Peyer's patch (tissue), 4 donors: ENCODE data around the gene YOD1. TPM values are rescaled to one million over a fixed set of nuclear protein-coding genes. Genes with fewer than 3 reads are reported as not detected.
A peak's percentile ranks its signal among the peaks of the same experiment; 100 is the strongest.

Experiments used
- DNase-seq, 3 donors: peaks; one replicate each; pipeline ENCODE4 v3.0.0-alpha.2; 2017 to 2019
- H3K27ac ChIP-seq, 4 donors: fragments of 200-600 bp; sonication (generic); one replicate each; pipeline ENCODE4 v1.5.1; 2016 to 2019
- H3K27me3 ChIP-seq, 2 donors: fragments of 200-600 bp; sonication (generic); one replicate each; pipeline ENCODE4 v1.5.1; 2019
- H3K36me3 ChIP-seq, 3 donors: fragments of 200-600 bp; sonication (generic); one replicate each; pipeline ENCODE4 v1.5.1; 2016 to 2019
- H3K4me1 ChIP-seq, 4 donors: fragments of 200-600 bp; sonication (generic); one replicate each; pipeline ENCODE4 v1.5.1; 2016 to 2019
- H3K4me3 ChIP-seq, 4 donors: fragments of 200-600 bp; sonication (generic); 1 replicate in 3 of 4; 2 replicates in 1 of 4; pipeline ENCODE4 v1.5.1; 2016 to 2019; ENCODE audit warnings: mild to moderate bottlenecking in 1 of 4
- H3K9me3 ChIP-seq, 4 donors: fragments of 200-600 bp; sonication (generic); one replicate each; pipeline ENCODE4 v1.5.1; 2016 to 2019; ENCODE audit warnings: mild to moderate bottlenecking in 1 of 4
- POLR2A ChIP-seq, 2 donors: fragments of 450-650 bp; IDR thresholded peaks; one replicate each; pipeline ENCODE4 v1.5.1; 2017; ENCODE audit warnings: antibody characterized with exemption in 2 of 2, mild to moderate bottlenecking in 2 of 2, moderate library complexity in 2 of 2
- total RNA-seq, 4 donors: library from RNA; depleted of rRNA; stranded (reverse); fragments of >200 nt; gene quantifications; one replicate each; pipeline ENCODE4 v1.1.0, GENCODE V29; 2016
- TF ChIP-seq, protein P1 (sequence below), 6 experiments: fragments of 450-650 bp in 4 of 6; fragments of 200-600 bp in 2 of 6; sonication (generic) in 1 of 6; IDR thresholded peaks; one replicate each; pipeline ENCODE4 v1.5.1; 2017 to 2019; ENCODE audit warnings: antibody characterized with exemption in 6 of 6, mild to moderate bottlenecking in 3 of 6, moderate library complexity in 1 of 6

Gene YOD1
- total RNA-seq, 4 donors from 2014 or later, result 7.4 to 12.7 (median 10.2) TPM

DNA sequence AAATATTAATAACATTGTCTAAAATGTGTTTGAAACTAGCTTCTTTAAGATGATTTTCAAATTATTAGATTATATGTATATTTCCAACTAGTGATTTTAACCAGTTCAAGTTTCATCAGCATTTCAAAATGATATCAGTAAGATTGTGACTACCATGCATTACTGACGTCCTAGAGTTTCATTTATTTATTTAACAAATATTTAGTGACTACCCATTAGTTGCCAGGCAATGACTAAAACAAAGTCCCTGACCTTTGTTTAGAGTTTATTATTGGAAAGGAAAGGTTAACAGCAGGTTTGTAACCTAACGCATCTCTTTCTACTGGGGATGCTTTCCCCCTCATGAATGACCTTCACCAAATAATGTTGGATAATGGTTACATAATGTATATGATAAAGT lies 30.1 kb upstream of the YOD1 start:
- no peaks in the 10 kb centered on the region for H3K9me3 ChIP-seq
- no peaks in the 10 kb centered on the region for H3K27me3 ChIP-seq
- H3K4me1 ChIP-seq, result peaks cover 0 to 6% (median 3%) of the 10 kb centered on the region in 4 donors
- TF ChIP-seq, protein P1, sequence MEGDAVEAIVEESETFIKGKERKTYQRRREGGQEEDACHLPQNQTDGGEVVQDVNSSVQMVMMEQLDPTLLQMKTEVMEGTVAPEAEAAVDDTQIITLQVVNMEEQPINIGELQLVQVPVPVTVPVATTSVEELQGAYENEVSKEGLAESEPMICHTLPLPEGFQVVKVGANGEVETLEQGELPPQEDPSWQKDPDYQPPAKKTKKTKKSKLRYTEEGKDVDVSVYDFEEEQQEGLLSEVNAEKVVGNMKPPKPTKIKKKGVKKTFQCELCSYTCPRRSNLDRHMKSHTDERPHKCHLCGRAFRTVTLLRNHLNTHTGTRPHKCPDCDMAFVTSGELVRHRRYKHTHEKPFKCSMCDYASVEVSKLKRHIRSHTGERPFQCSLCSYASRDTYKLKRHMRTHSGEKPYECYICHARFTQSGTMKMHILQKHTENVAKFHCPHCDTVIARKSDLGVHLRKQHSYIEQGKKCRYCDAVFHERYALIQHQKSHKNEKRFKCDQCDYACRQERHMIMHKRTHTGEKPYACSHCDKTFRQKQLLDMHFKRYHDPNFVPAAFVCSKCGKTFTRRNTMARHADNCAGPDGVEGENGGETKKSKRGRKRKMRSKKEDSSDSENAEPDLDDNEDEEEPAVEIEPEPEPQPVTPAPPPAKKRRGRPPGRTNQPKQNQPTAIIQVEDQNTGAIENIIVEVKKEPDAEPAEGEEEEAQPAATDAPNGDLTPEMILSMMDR (IDR thresholded peaks at IDR 0.05), result no peak
- no peak for TF ChIP-seq POLR2A (IDR thresholded peaks at IDR 0.05)
- no peak for DNase-seq
- no peak overlapping the region for H3K4me3 ChIP-seq
- H3K36me3 ChIP-seq, result peaks cover 0 to 7% (median 0%) of the 10 kb centered on the region in 3 donors
- no peak overlapping the region for H3K27ac ChIP-seq

DNA sequence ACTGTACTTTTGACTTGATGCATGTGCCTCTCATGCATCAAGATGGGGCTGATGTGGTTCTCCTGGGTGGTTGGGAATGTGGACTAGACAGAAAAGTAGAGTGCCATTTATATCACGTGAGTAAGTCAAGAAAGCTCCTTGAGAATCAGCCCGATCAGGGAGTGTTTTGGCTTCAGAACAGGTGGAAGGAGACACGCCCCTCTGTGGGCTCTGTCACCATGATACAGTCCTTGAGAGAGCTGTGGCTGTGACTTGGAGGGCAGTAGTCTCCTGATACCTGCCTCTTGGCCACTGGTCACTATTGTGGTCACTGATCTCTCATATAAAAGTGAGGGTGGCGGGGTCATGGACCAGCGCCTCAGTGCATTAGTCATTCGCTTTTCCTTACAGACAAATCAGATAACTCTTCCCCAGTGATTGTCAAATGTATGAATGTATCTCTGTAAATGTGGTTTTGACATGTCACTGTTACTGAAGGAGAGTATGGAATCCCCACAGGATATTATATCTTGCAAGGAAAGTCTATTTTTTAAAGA lies 28.8 kb upstream of the YOD1 start:
- no peaks in the 10 kb centered on the region for H3K27me3 ChIP-seq
- peaks cover 0 to 4% (median 2%) of the 10 kb centered on the region in 4 donors for H3K4me1 ChIP-seq
- no peak for DNase-seq
- H3K4me3 ChIP-seq, result no peak overlapping the region
- peaks cover 0 to 16% (median 0%) of the 10 kb centered on the region in 3 donors for H3K36me3 ChIP-seq
- TF ChIP-seq, protein P1 (IDR thresholded peaks at IDR 0.05), result no peak
- TF ChIP-seq POLR2A (IDR thresholded peaks at IDR 0.05), result no peak
- no peaks in the 10 kb centered on the region for H3K9me3 ChIP-seq
- no peak overlapping the region for H3K27ac ChIP-seq

DNA sequence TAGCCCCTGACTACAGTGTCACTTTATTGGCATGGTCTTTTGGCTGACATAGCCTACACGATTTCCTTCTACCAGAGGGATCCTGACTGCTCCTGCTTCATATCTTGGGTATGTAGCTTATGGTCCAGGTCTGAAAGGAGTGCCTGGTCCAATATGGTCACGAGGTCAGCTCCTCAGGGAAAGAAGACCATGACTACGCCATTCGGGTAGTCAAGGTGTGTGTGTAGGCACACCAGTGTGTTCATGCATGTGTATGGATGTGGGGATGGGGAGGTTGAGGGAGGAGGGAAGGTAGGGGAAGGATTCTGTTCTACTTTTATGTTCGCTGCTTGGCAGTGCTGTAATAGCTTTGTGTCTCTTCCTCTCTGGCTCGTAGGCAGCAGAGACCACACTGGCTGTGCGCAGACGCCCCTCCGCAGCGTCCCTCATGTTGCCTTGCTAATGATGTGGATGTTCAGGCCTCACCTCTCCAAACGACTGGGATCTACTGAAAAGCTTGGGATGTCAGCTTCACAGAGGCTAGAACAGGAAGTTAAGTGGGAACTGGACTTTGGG lies 27.6 kb upstream of the YOD1 start:
- Histone ChIP-seq H3K4me3 (no peak overlapping the region), H3K36me3 (peaks cover 0 to 26% (median 0%) of the 10 kb centered on the region in 3 donors), H3K27ac (no peak overlapping the region), H3K9me3 (no peaks in the 10 kb centered on the region), H3K4me1 (no peaks in the 10 kb centered on the region), H3K27me3 (no peaks in the 10 kb centered on the region)
- DNase-seq, result no peak
- TF ChIP-seq POLR2A (IDR thresholded peaks at IDR 0.05), result no peak
- TF ChIP-seq, protein P1 (IDR thresholded peaks at IDR 0.05), result no peak

DNA sequence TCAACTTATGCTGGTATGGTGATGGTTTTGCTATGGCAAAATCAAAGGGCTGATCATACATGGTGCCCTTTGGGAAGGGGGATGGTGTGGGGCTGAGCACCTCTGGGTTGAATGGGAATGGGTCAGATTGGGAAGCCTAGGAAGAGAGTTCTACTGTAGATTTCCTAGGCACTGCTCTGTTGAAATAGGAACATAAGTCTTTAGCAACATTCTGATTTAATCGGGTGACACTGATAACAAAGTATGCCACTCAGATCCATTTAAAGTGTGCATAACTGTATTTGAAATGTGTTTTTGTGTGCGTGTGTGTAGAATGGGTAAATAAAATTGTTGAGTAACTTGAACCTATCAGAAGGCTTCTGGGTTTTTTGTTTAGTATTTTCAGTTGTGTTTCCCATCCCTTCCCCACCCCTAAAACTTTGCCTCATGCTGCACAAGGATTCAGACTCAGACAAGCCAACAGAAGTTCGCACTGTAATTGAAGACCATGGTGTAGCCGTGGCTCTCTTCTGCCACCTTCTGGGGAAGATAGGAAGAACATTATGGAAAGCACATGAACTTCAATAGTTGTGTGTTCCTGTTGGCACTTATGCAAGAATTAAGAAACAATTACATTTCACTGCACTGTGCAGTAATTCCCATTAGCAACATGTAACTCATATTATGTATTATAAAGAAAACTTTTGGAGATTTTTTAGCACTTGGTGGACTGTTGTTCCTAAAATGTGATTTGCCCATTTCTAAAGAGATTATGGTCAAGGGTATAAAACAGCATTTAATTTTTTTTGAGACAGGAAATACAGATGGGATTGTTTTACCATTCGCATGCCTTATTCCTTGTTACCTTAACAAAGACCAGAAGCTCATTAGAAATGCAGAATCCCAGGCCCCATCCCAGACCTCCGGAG lies 26.7 kb upstream of the YOD1 start:
- Histone ChIP-seq H3K4me3 (no peak overlapping the region), H3K27ac (no peak overlapping the region), H3K27me3 (no peaks in the 10 kb centered on the region), H3K9me3 (no peaks in the 10 kb centered on the region), H3K4me1 (no peaks in the 10 kb centered on the region), H3K36me3 (peaks cover 0 to 34% (median 0%) of the 10 kb centered on the region in 3 donors)
- TF ChIP-seq POLR2A (IDR thresholded peaks at IDR 0.05), result no peak
- TF ChIP-seq, protein P1 (IDR thresholded peaks at IDR 0.05), result peak; percentile 60 to 97 (median 93)
- peak in 2 of 3 donors; percentile 54 to 82 for DNase-seq

DNA sequence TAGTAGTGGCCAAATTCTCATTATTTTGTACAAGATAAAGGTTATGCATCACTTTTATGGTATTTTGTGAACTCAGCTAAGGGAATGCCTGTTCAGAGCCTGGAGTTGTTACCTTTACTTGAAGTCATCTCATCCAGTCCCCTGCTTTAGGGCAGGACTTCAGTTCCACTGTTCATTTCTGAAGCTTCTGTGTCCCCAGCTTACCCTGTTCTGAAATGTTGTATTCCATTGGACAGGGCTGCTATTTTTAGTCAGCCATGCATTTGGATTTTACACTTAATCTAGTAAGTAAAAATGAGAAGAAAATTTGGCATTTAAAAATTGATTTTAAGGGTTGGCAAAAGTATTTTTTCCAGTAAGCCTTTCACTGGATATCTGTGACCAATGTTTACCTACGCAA lies 26.0 kb upstream of the YOD1 start:
- TF ChIP-seq, protein P1 (IDR thresholded peaks at IDR 0.05), result no peak
- no peaks in the 10 kb centered on the region for H3K4me1 ChIP-seq
- H3K27me3 ChIP-seq, result no peaks in the 10 kb centered on the region
- no peak overlapping the region for H3K27ac ChIP-seq
- DNase-seq, result no peak
- no peaks in the 10 kb centered on the region for H3K9me3 ChIP-seq
- no peak overlapping the region for H3K4me3 ChIP-seq
- H3K36me3 ChIP-seq, result peaks cover 0 to 40% (median 0%) of the 10 kb centered on the region in 3 donors
